ENCODE data around the gene ACOT12.

- TF ChIP-seq CTCF (IDR thresholded peaks at IDR 0.05; ENCODE audit: extremely low read depth in 1 of 2, insufficient read depth in 1 of 2, low read depth in 1 of 2, low read length in 2 of 2) (no peak), POLR2A (IDR thresholded peaks at IDR 0.05; ENCODE audit: low read depth, low read length) (no peak), MAX (IDR thresholded peaks at IDR 0.05; ENCODE audit: insufficient read depth, insufficient read length) (no peak), EZH2 (IDR thresholded peaks at IDR 0.05; ENCODE audit: borderline replicate concordance, low read depth, low read length, severe bottlenecking) (no peak), POLR2AphosphoS5 (IDR thresholded peaks at IDR 0.05; ENCODE audit: insufficient read depth, low read depth, low read length) (no peak), GATA2 (IDR thresholded peaks at IDR 0.05; ENCODE audit: insufficient read depth, insufficient read length, low read depth, low read length) (no peak), MYC (IDR thresholded peaks at IDR 0.05; ENCODE audit: low read depth, low read length) (no peak), FOS (IDR thresholded peaks at IDR 0.05; ENCODE audit: borderline replicate concordance, insufficient read depth, low read length) (no peak), JUN (IDR thresholded peaks at IDR 0.05; ENCODE audit: borderline replicate concordance, insufficient read depth, insufficient read length, low read depth) (no peak)
Observed at GRCh38 chr5:81288021-81288433, 105.9 kb downstream of the ACOT12 start.
